SK-N-SH treated with all-trans-retinoic acid at 6 μM for 48 hours (cell line): Measurements from ENCODE around the gene HMX3.

Experiments
- ATAC-seq: fragments of 200-7000 bp; cut with Tn5 transposase; 3 replicates; pipeline ENCODE4 v1.9.1; 2020; ENCODE audit warnings: mild to moderate bottlenecking, moderate library complexity
- ARNTL ChIP-seq: fragments of 450-650 bp; formaldehyde crosslinking; IDR thresholded peaks from 2 replicates; pipeline ENCODE4 v1.5.0; 2020; ENCODE audit warnings: low read depth, mild to moderate bottlenecking, moderate library complexity, borderline replicate concordance
- BACH2 ChIP-seq: fragments of 250-450 bp; sonication (Bioruptor Pico); IDR thresholded peaks from 2 replicates; pipeline ENCODE4 v1.9.0; 2021; ENCODE audit warnings: mild to moderate bottlenecking, borderline replicate concordance
- CSDC2 ChIP-seq: fragments of 250-450 bp; sonication (Bioruptor Pico); IDR thresholded peaks from 2 replicates; pipeline ENCODE4 v1.5.0; 2020; ENCODE audit warnings: mild to moderate bottlenecking, moderate library complexity
- ESRRG ChIP-seq: fragments of 250-450 bp; sonication (Bioruptor Pico); IDR thresholded peaks from 2 replicates; pipeline ENCODE4 v1.6.1; 2021; ENCODE audit warnings: mild to moderate bottlenecking
- GLIS3 ChIP-seq: fragments of 250-450 bp; sonication (Bioruptor Pico); IDR thresholded peaks from 2 replicates; pipeline ENCODE4 v1.5.0; 2020; ENCODE audit warnings: mild to moderate bottlenecking, moderate library complexity
- ISL1 ChIP-seq: fragments of 250-450 bp; sonication (Bioruptor Pico); IDR thresholded peaks from 2 replicates; pipeline ENCODE4 v2.1.2; 2022; ENCODE audit warnings: mild to moderate bottlenecking, moderate library complexity
- OSR1 ChIP-seq: fragments of 250-450 bp; sonication (Bioruptor Pico); IDR thresholded peaks from 2 replicates; pipeline ENCODE4 v1.8.0; 2022; ENCODE audit warnings: moderate library complexity, mild to moderate bottlenecking, inconsistent platforms
- POU6F1 ChIP-seq: fragments of 250-450 bp; sonication (Bioruptor Pico); IDR thresholded peaks from 2 replicates; pipeline ENCODE4 v1.8.0; 2021; ENCODE audit warnings: low read depth, mild to moderate bottlenecking, moderate library complexity, borderline replicate concordance
- PPARA ChIP-seq: fragments of 250-450 bp; sonication (Bioruptor Pico); IDR thresholded peaks from 2 replicates; pipeline ENCODE4 v1.5.0; 2020; ENCODE audit warnings: mild to moderate bottlenecking, borderline replicate concordance
- RARB ChIP-seq: fragments of 250-450 bp; sonication (Bioruptor Pico); IDR thresholded peaks from 2 replicates; pipeline ENCODE4 v1.8.0; 2021; ENCODE audit warnings: mild to moderate bottlenecking, moderate library complexity
- SNAI2 ChIP-seq: fragments of 250-450 bp; sonication (Bioruptor Pico); IDR thresholded peaks from 2 replicates; pipeline ENCODE4 v1.5.0; 2020; ENCODE audit warnings: mild to moderate bottlenecking, moderate library complexity
- TCF4 ChIP-seq: fragments of 250-450 bp; sonication (Bioruptor Pico); IDR thresholded peaks from 2 replicates; pipeline ENCODE4 v1.8.0; 2021; ENCODE audit warnings: mild to moderate bottlenecking, moderate library complexity, borderline replicate concordance
- TOX ChIP-seq: fragments of 250-450 bp; sonication (Bioruptor Pico); IDR thresholded peaks from 2 replicates; pipeline ENCODE4 v1.8.0; 2021; ENCODE audit warnings: mild to moderate bottlenecking, moderate library complexity, borderline replicate concordance
- ZC3H10 ChIP-seq: fragments of 250-450 bp; sonication (Bioruptor Pico); IDR thresholded peaks from 2 replicates; pipeline ENCODE4 v1.5.1; 2021; ENCODE audit warnings: mild to moderate bottlenecking, moderate library complexity
- ZFP3 ChIP-seq: fragments of 250-450 bp; sonication (Bioruptor Pico); IDR thresholded peaks from 2 replicates; pipeline ENCODE4 v1.5.0; 2020; ENCODE audit warnings: mild to moderate bottlenecking, moderate library complexity
- ZFP30 ChIP-seq: fragments of 450-650 bp; formaldehyde crosslinking; IDR thresholded peaks from 2 replicates; pipeline ENCODE4 v1.5.0; 2022; ENCODE audit warnings: mild to moderate bottlenecking, moderate library complexity
- ZNF565 ChIP-seq: fragments of 450-650 bp; formaldehyde crosslinking; conservative IDR thresholded peaks from 2 replicates; pipeline ENCODE4 v1.5.0; 2020; ENCODE audit warnings: low read depth, mild to moderate bottlenecking, moderate library complexity
- ZNF70 ChIP-seq: fragments of 450-650 bp; formaldehyde crosslinking; IDR thresholded peaks from 2 replicates; pipeline ENCODE4 v1.5.0; 2020; ENCODE audit warnings: mild to moderate bottlenecking, moderate library complexity
- ZNF8 ChIP-seq: fragments of 450-650 bp; formaldehyde crosslinking; IDR thresholded peaks from 2 replicates; pipeline ENCODE4 v1.5.0; 2020; ENCODE audit warnings: mild to moderate bottlenecking, moderate library complexity
- TF ChIP-seq, protein P1 (sequence below): fragments of 250-450 bp; sonication (Bioruptor Pico); IDR thresholded peaks from 2 replicates; pipeline ENCODE4 v1.5.1; 2021; ENCODE audit warnings: mild to moderate bottlenecking, moderate library complexity
- TF ChIP-seq, protein P2 (sequence below): fragments of 250-450 bp; sonication (Bioruptor Pico); IDR thresholded peaks from 2 replicates; pipeline ENCODE4 v1.5.1; 2020; ENCODE audit warnings: low read depth, mild to moderate bottlenecking, moderate library complexity
- TF ChIP-seq, protein P3 (sequence below): fragments of 250-450 bp; sonication (Bioruptor Pico); IDR thresholded peaks from 2 replicates; pipeline ENCODE4 v1.5.0; 2020; ENCODE audit warnings: mild to moderate bottlenecking, moderate library complexity
- TF ChIP-seq, protein P4 (sequence below): fragments of 250-450 bp; sonication (Bioruptor Pico); IDR thresholded peaks from 2 replicates; pipeline ENCODE4 v1.8.0; 2020; ENCODE audit warnings: mild to moderate bottlenecking, moderate library complexity, borderline replicate concordance

Gene HMX3

GRCh38 chr10:123093489-123093888 is 42.3 kb upstream of the HMX3 start:
- no peak for ATAC-seq
- TF ChIP-seq BACH2 (CRISPR knock-in tag), result no peak
- TF ChIP-seq, protein P1, sequence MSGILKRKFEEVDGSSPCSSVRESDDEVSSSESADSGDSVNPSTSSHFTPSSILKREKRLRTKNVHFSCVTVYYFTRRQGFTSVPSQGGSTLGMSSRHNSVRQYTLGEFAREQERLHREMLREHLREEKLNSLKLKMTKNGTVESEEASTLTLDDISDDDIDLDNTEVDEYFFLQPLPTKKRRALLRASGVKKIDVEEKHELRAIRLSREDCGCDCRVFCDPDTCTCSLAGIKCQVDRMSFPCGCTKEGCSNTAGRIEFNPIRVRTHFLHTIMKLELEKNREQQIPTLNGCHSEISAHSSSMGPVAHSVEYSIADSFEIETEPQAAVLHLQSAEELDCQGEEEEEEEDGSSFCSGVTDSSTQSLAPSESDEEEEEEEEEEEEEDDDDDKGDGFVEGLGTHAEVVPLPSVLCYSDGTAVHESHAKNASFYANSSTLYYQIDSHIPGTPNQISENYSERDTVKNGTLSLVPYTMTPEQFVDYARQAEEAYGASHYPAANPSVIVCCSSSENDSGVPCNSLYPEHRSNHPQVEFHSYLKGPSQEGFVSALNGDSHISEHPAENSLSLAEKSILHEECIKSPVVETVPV (CRISPR knock-in tag), result no peak
- TF ChIP-seq TCF4 (CRISPR knock-in tag), result no peak
- no peak for TF ChIP-seq GLIS3 (CRISPR knock-in tag)
- TF ChIP-seq ZC3H10 (CRISPR knock-in tag), result no peak
- no peak for TF ChIP-seq SNAI2 (CRISPR knock-in tag)
- no peak for TF ChIP-seq ZFP3 (CRISPR knock-in tag)
- no peak for TF ChIP-seq RARB (CRISPR knock-in tag)
- no peak for TF ChIP-seq OSR1 (CRISPR knock-in tag)
- no peak for TF ChIP-seq TOX (CRISPR knock-in tag)
- no peak for TF ChIP-seq ESRRG
- no peak for TF ChIP-seq CSDC2 (CRISPR knock-in tag)
- TF ChIP-seq ARNTL (CRISPR knock-in tag), result no peak
- TF ChIP-seq ZNF70 (CRISPR knock-in tag), result no peak
- no peak for TF ChIP-seq ZNF8 (CRISPR knock-in tag)

DNA sequence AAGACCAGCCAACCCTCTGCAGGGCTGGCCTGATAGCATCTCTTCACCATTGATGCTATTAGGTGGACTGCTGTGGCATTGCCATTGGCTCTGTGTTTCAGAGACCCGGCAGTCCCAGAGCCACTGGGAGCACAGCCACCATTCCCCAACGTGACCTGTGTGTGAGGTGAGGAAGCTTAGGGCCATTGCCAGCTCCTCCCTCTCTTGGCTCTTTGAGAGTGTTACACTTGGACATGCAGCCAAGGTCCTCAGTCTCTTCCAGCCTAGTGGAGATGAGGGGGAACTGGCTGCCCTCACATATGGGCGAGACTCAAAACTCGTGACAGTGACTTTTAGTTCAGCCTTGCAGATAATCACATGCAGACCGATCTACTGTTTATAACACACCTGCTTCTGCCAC is 39.3 kb upstream of the HMX3 start:
- ATAC-seq, result no peak
- TF ChIP-seq ESRRG (no peak), BACH2 (CRISPR knock-in tag) (no peak), TCF4 (CRISPR knock-in tag) (no peak), SNAI2 (CRISPR knock-in tag) (no peak), PPARA (no peak), ZNF565 (CRISPR knock-in tag) (no peak), OSR1 (CRISPR knock-in tag) (no peak), ZFP30 (no peak), ZFP3 (CRISPR knock-in tag) (no peak), GLIS3 (CRISPR knock-in tag) (no peak), ZNF8 (CRISPR knock-in tag) (no peak), ZNF70 (CRISPR knock-in tag) (no peak), RARB (CRISPR knock-in tag) (no peak), TOX (CRISPR knock-in tag) (no peak), ZC3H10 (CRISPR knock-in tag) (no peak), POU6F1 (CRISPR knock-in tag) (no peak), ISL1 (CRISPR knock-in tag) (no peak), ARNTL (CRISPR knock-in tag) (no peak)
- TF ChIP-seq, protein P2, sequence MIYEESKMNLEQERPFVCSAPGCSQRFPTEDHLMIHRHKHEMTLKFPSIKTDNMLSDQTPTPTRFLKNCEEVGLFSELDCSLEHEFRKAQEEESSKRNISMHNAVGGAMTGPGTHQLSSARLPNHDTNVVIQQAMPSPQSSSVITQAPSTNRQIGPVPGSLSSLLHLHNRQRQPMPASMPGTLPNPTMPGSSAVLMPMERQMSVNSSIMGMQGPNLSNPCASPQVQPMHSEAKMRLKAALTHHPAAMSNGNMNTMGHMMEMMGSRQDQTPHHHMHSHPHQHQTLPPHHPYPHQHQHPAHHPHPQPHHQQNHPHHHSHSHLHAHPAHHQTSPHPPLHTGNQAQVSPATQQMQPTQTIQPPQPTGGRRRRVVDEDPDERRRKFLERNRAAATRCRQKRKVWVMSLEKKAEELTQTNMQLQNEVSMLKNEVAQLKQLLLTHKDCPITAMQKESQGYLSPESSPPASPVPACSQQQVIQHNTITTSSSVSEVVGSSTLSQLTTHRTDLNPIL (CRISPR knock-in tag), result no peak
- TF ChIP-seq, protein P1 (CRISPR knock-in tag), result no peak

- no peak for ATAC-seq
- TF ChIP-seq ARNTL (CRISPR knock-in tag) (no peak), OSR1 (CRISPR knock-in tag) (no peak), CSDC2 (CRISPR knock-in tag) (no peak), ZNF70 (CRISPR knock-in tag) (no peak), ZNF8 (CRISPR knock-in tag) (no peak), ZC3H10 (CRISPR knock-in tag) (no peak), POU6F1 (CRISPR knock-in tag) (no peak), TCF4 (CRISPR knock-in tag) (no peak), SNAI2 (CRISPR knock-in tag) (no peak), TOX (CRISPR knock-in tag) (no peak), PPARA (no peak)
- TF ChIP-seq, protein P3, sequence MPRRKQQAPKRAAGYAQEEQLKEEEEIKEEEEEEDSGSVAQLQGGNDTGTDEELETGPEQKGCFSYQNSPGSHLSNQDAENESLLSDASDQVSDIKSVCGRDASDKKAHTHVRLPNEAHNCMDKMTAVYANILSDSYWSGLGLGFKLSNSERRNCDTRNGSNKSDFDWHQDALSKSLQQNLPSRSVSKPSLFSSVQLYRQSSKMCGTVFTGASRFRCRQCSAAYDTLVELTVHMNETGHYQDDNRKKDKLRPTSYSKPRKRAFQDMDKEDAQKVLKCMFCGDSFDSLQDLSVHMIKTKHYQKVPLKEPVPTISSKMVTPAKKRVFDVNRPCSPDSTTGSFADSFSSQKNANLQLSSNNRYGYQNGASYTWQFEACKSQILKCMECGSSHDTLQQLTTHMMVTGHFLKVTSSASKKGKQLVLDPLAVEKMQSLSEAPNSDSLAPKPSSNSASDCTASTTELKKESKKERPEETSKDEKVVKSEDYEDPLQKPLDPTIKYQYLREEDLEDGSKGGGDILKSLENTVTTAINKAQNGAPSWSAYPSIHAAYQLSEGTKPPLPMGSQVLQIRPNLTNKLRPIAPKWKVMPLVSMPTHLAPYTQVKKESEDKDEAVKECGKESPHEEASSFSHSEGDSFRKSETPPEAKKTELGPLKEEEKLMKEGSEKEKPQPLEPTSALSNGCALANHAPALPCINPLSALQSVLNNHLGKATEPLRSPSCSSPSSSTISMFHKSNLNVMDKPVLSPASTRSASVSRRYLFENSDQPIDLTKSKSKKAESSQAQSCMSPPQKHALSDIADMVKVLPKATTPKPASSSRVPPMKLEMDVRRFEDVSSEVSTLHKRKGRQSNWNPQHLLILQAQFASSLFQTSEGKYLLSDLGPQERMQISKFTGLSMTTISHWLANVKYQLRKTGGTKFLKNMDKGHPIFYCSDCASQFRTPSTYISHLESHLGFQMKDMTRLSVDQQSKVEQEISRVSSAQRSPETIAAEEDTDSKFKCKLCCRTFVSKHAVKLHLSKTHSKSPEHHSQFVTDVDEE (CRISPR knock-in tag), result no peak
- TF ChIP-seq, protein P4, sequence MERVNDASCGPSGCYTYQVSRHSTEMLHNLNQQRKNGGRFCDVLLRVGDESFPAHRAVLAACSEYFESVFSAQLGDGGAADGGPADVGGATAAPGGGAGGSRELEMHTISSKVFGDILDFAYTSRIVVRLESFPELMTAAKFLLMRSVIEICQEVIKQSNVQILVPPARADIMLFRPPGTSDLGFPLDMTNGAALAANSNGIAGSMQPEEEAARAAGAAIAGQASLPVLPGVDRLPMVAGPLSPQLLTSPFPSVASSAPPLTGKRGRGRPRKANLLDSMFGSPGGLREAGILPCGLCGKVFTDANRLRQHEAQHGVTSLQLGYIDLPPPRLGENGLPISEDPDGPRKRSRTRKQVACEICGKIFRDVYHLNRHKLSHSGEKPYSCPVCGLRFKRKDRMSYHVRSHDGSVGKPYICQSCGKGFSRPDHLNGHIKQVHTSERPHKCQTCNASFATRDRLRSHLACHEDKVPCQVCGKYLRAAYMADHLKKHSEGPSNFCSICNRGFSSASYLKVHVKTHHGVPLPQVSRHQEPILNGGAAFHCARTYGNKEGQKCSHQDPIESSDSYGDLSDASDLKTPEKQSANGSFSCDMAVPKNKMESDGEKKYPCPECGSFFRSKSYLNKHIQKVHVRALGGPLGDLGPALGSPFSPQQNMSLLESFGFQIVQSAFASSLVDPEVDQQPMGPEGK (CRISPR knock-in tag), result no peak
Measured at GRCh38 chr10:123097039-123097438, 38.7 kb upstream of the HMX3 start.
